Peyer's patch (tissue), 4 donors: ENCODE measurements around the gene DNASE2.

Source experiments
- POLR2A ChIP-seq, 2 donors: fragments of 450-650 bp; IDR thresholded peaks; one replicate each; pipeline ENCODE4 v1.5.1; 2017; ENCODE audit warnings: antibody characterized with exemption in 2 of 2, mild to moderate bottlenecking in 2 of 2, moderate library complexity in 2 of 2
- TF ChIP-seq, protein P1 (sequence below), 6 experiments: fragments of 450-650 bp in 4 of 6; fragments of 200-600 bp in 2 of 6; sonication (generic) in 1 of 6; IDR thresholded peaks; one replicate each; pipeline ENCODE4 v1.5.1; 2017 to 2019; ENCODE audit warnings: antibody characterized with exemption in 6 of 6, mild to moderate bottlenecking in 3 of 6, moderate library complexity in 1 of 6

DNA sequence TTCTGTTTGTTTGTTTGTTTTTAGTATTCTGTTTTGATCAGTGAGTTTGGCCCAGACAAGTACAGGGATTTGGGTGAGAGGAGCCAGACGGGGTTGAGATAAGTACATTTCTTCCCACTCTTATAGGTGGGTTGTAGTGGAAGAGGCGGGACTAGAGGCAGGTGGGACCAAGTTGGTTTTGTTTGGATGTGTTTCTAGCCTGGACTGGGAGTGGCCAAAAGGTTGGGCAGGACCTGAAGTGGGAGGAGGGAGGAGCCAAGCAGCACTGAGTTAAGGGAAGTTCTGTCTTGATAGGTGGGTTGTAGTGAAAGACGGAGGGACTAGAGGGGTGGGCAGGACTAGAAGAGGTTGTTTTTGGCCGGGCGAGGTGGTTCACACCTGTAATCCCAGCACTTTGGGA, 9.0 kb downstream of the DNASE2 start:
- no peak for TF ChIP-seq POLR2A (IDR thresholded peaks at IDR 0.05)
- TF ChIP-seq, protein P1, sequence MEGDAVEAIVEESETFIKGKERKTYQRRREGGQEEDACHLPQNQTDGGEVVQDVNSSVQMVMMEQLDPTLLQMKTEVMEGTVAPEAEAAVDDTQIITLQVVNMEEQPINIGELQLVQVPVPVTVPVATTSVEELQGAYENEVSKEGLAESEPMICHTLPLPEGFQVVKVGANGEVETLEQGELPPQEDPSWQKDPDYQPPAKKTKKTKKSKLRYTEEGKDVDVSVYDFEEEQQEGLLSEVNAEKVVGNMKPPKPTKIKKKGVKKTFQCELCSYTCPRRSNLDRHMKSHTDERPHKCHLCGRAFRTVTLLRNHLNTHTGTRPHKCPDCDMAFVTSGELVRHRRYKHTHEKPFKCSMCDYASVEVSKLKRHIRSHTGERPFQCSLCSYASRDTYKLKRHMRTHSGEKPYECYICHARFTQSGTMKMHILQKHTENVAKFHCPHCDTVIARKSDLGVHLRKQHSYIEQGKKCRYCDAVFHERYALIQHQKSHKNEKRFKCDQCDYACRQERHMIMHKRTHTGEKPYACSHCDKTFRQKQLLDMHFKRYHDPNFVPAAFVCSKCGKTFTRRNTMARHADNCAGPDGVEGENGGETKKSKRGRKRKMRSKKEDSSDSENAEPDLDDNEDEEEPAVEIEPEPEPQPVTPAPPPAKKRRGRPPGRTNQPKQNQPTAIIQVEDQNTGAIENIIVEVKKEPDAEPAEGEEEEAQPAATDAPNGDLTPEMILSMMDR (IDR thresholded peaks at IDR 0.05), result no peak
